Left colon (tissue), 2 donors: Measurements from ENCODE around the gene TMEM53. TPM values are rescaled to one million over a fixed set of nuclear protein-coding genes. Genes with fewer than 3 reads are reported as not detected.

Source experiments
- ATAC-seq: fragments of 200-7000 bp; cut with Tn5 transposase; one replicate; pipeline ENCODE4 v1.9.1; 2020; ENCODE audit warnings: mild to moderate bottlenecking, moderate library complexity
- DNase-seq, 2 donors: peaks; one replicate each; pipeline ENCODE4 v3.0.0-alpha.2; 2020
- intact Hi-C, 2 donors: fragments of 100-400 bp; cut with DNase I in 1 of 2; cut with micrococcal nuclease in 1 of 2; formaldehyde crosslinking; loops; one replicate each; pipeline versions ENCODE4 v1.11.2 to v1.14.0; 2022; cut with DNase I, micrococcal nuclease
- total RNA-seq, 2 donors: library from RNA; stranded (reverse); fragmentation: NEBNext Ultra II Directional; extraction: Animal tissue kit (Norgen Biotek cat#: 25700); gene quantifications; one replicate each; pipeline ENCODE4 v1.2.1, GENCODE V29; 2021
- donor health status: DM: no; HTN: no; CAD: no.
- donor health status: DM: yes; HTN: yes; CAD: no.

TMEM53 gene
- total RNA-seq, 2 donors from 2014 or later: 31.3 to 35.7 TPM

DNA sequence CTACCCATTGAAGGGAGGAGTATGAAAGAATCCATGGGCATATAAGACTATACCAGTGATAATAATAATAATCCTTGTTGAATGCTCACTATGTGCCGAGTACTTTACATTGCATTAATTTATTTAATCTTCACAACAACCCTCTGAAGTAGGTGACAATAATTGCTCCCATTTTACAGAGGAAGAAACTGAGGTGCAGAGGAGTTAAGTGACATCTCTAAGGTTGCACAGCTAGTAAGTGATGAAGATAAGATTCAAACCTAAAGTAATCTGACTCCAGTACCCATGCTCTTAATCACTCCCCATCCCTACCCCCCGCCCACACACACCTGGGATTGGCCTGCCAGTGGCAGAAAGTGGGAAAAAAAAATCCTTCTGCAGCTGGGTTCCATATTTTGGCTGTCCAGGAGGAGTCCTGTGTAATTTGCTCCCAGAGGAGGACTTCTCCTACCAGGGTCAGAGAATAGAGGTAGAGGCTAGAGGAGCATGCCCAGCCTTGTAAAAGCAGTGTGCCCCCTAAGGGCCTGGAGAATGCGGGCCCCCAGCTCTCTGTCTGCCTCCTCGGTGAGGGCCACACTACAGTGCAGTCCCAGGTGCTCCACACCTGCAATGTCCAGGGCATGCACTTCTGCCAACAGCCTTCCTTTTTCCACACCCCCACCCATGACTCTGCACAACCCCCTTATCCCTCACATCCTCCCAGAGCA lies 57.8 kb downstream of the TMEM53 start:
- intact Hi-C loops: no loop called here
- DNase-seq (no peak), ATAC-seq (no peak)

DNA sequence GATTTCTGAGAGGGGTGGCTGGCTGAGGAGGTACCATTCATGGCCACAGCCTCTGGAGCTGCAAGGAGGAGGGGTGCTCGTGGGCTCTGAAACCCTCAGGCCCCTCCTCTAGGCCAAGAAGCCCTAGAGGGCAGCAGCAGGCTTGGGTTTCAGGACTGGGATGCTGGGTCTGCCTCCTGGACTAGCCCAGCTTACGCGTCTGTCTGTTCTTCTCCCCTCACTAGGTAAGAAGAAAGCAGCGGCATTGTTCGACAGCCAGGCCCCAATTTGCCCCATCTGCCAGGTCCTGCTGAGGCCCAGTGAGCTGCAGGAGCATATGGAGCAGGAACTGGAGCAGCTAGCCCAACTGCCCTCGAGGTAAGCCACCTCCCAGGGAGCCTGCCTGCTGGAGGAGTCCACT lies 60.3 kb downstream of the TMEM53 start:
- DNase-seq (no peak), ATAC-seq (no peak)
- intact Hi-C loops: no loop called here

DNA sequence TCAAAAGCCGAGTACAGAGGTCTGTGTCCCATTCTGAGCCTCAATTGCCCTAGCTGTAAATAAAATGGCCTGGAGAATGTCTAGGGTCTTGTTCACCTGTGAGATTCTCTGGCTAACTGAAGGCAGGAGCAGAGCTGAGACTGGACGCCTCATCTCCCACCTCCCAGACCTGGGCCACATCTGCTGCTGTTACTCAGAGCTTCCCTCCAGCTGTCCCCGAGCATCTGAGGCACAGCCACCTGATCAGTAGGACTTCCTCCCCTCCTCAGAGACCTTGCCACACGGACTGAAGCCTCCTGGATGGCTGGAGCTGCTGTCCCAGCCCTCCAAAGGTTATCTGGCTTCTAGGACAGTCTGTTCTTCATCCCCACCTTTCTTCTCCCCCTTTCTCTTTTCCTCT lies 62.4 kb downstream of the TMEM53 start:
- DNase-seq (no peak), ATAC-seq (no peak)
- intact Hi-C loops: no loop called here

DNA sequence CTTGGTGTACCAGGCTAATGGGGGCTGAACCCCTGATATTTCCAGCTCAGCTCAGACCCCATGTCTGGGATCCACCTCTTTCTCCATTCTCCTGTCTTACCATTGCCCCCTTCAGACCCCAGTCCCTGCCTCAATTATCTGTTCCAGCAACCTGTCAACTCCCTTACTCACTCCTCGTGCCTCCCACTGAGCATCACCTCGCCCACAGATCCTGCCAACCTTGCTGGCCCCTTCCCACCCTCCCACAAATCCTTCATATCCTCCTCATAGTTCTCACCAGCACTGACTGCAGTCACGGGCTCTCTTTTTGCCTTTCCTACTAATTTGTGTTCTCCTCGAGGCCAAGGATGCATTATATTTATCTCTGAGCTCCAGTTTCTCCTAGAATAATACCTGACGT lies 62.9 kb downstream of the TMEM53 start:
- intact Hi-C loops: no loop called here
- no peak for ATAC-seq
- DNase-seq: no peak

DNA sequence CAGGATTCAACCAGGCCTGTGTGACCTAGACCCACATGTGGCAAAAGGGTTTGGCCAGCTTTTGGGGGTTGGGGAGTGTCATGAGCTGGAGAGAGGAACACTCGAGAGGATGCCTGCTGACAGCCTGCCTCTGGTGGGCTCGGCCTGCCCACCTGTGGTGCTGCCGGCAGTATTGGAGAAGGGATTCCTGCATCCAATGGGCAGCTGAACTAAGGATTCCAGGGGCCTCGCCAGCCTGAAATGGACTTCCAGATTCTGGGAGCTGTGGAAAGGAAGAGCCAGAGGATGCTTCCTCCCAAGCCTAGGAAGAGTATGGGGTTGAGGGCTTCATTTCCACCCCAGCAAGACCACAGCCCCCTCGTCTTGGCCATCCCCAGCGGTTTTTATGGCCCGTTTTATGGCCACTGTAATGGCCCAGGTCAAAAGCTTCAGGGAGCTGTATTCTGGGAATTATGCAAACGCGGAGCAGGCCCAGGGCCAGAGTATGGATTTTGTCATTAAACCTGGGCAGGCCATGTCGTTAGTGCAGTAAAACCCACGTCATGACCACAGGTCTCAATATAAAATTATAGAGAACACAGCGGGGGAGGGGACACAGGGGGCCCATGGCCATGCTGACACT lies 63.6 kb downstream of the TMEM53 start:
- ATAC-seq: peak; percentile 92
- intact Hi-C loops: no loop called here

DNA sequence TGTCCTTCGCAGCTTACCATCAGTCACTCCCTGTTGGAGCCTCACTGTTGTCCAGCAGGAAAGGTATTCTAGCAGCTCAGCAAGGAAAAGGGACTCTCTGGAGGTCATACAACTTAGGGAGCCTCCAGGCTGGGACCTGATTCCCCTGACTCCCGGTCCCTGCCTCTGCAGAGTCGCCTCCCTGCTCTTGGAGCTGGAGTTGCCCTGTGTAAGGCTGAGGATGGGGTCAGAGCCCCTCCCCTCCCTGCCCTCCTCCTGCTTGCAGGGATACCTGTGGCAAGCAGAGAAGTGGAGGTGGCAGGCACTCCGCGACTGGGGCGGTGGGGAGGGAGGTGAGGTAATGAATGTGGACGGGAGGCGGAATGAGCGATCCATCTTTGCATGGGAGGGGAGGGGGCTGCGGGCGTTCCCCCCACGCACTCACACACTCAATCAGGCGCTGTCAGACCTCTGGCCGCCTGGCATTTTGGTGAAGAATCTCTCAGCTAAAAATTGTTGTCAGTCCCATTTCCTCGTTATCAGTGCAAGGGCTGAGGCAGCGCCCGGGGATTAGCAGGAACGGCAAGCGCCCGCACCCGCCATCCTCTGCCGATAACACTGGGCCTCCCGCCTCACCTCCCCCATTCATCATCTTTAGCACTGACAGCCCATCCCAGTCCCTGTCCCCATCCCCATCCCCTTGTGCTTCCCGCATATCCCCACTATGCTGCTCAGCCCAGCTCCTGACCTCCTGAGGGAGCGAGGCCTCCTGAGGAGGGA lies 64.3 kb downstream of the TMEM53 start:
- DNase-seq: no peak
- intact Hi-C loops: loop anchor here in 1 of 2 donors (2.0 kb wide), 1 partner anchor 43 kb away; no protein-coding TSS in a partner anchor
- no peak for ATAC-seq

More for the DNA sequence above, 63.6 kb downstream of the TMEM53 start:
- DNase-seq: no peak

- peak; percentile 36 to 58 for DNase-seq
- peak; percentile 42 for ATAC-seq
- intact Hi-C loops: loop anchor here in 1 of 2 donors (2.0 kb wide), 1 partner anchor 43 kb away; no protein-coding TSS in a partner anchor
Measured at GRCh38 chr1:44609412-44609767, 64.9 kb downstream of the TMEM53 start.

GRCh38 chr1:44608141-44608540 lies 66.1 kb downstream of the TMEM53 start:
- no peak for DNase-seq
- intact Hi-C loops: loop anchor here in 1 of 2 donors (2.0 kb wide), 1 partner anchor 45 kb away; no protein-coding TSS in a partner anchor
- no peak for ATAC-seq

GRCh38 chr1:44606701-44607281 lies 67.5 kb downstream of the TMEM53 start:
- DNase-seq: no peak
- intact Hi-C loops: no loop called here
- no peak for ATAC-seq

- intact Hi-C loops: no loop called here
- ATAC-seq (no peak), DNase-seq (no peak)
Measured at GRCh38 chr1:44605914-44606615, 68.2 kb downstream of the TMEM53 start.

- ATAC-seq (peak; percentile 87), DNase-seq (peak in 1 of 2 donors; percentile 26)
- intact Hi-C loops: no loop called here
Measured at GRCh38 chr1:44604157-44604955, 69.9 kb downstream of the TMEM53 start.

DNA sequence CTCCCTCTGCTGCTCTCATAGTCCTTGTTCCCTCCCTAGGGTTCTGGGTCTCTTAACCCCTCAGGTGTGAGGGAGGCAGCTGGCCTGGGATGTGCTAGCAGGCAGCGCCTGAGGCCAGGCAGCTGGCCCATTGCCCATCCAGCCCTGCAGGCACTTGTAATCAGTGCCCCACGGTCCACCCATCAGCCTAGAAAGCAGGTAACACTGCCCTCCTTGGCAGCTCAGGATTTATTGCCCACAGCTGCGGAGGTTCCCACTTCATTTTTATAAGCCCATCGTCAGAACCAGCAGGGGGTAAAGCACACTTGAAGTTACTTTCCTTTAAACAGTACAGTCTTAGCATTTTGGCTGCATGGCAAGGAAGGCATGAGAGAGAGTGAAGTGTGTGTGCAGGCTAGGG lies 70.6 kb downstream of the TMEM53 start:
- intact Hi-C loops: no loop called here
- peak; percentile 42 for DNase-seq
- peak; percentile 79 for ATAC-seq

Other genes with a start within 250 kb of the TMEM53 start
- gene ARMH1, start 233 bp upstream of the TMEM53 start, total RNA-seq: 1 to 10 TPM; 1.1 to 2.3 TPM
- not detected for gene RNU5D-1, start 56.7 kb upstream of the TMEM53 start, total RNA-seq
- 1 to 10 TPM; 2.6 to 9.1 TPM for gene KIF2C, start 65.4 kb upstream of the TMEM53 start, total RNA-seq
- gene RPS8, start 101.1 kb upstream of the TMEM53 start, total RNA-seq: 1,000 to 10,000 TPM; 1,280 to 1,342 TPM
- gene BEST4, start 113.7 kb upstream of the TMEM53 start, total RNA-seq: 100 to 1,000 TPM; 113 to 120 TPM
- 10 to 100 TPM in 1 of 2 donors, 1 to 10 TPM in 1; 8.1 to 10.4 TPM for gene PLK3, start 125.9 kb upstream of the TMEM53 start, total RNA-seq
- under 1 TPM; 0.40 to 0.47 TPM for gene DYNLT4, start 132.9 kb upstream of the TMEM53 start, total RNA-seq
- gene BTBD19, start 134.0 kb upstream of the TMEM53 start, total RNA-seq: 1 to 10 TPM; 2.4 to 2.9 TPM
- under 1 TPM; 0.34 to 0.47 TPM for gene PTCH2, start 168.8 kb upstream of the TMEM53 start, total RNA-seq